Measurements from ENCODE around the gene CCDC17. TPM values are rescaled to one million over a fixed set of nuclear protein-coding genes. Genes with fewer than 3 reads are reported as not detected.

CCDC17 gene
- total and polyA plus RNA-seq, 7 donors: 0.69 to 2.1 (median 1.2) TPM

DNA sequence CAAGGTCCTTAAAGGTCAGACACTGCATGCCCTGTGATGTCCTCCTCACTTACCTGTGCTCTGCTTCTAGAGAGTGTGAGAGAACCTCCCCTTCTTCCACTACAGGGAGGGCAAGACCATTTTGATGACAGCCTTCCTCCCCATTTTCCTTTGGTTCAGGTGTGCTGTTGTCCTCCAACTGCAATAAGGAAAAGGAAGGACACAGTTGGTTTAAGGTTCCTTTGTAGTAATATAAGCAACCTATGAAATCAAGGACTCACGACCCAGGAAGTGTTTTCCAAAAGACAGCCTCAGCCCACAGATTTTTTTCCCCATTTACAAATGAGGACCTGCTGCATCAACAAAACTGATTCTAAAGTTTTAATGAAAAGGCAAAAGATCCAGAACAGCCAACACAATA is 6.6 kb upstream of the CCDC17 start:
- Histone ChIP-seq H3K36me3 (ENCODE audit: insufficient read depth in 1 of 2, low read depth in 1 of 2) (peaks cover 23 to 100% of the 10 kb centered on the region in 2 donors), H3K4me3 (no peak overlapping the region), H3K27me3 (ENCODE audit: insufficient read depth in 3 of 3, low read length in 2 of 3) (no peaks in the 10 kb centered on the region), H3K27ac (no peak overlapping the region), H3K4me1 (no peaks in the 10 kb centered on the region), H3K9me3 (no peaks in the 10 kb centered on the region)
- intact Hi-C loops (cut with DNase I): no loop called here
- DNase-seq (no peak), ATAC-seq (no peak)
- TF ChIP-seq, protein P1, sequence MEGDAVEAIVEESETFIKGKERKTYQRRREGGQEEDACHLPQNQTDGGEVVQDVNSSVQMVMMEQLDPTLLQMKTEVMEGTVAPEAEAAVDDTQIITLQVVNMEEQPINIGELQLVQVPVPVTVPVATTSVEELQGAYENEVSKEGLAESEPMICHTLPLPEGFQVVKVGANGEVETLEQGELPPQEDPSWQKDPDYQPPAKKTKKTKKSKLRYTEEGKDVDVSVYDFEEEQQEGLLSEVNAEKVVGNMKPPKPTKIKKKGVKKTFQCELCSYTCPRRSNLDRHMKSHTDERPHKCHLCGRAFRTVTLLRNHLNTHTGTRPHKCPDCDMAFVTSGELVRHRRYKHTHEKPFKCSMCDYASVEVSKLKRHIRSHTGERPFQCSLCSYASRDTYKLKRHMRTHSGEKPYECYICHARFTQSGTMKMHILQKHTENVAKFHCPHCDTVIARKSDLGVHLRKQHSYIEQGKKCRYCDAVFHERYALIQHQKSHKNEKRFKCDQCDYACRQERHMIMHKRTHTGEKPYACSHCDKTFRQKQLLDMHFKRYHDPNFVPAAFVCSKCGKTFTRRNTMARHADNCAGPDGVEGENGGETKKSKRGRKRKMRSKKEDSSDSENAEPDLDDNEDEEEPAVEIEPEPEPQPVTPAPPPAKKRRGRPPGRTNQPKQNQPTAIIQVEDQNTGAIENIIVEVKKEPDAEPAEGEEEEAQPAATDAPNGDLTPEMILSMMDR (IDR thresholded peaks at IDR 0.05): no peak
- 82 to 92% (median 84%) methylated on average over 1 of the region's 1 CpG for WGBS, 3 donors

DNA sequence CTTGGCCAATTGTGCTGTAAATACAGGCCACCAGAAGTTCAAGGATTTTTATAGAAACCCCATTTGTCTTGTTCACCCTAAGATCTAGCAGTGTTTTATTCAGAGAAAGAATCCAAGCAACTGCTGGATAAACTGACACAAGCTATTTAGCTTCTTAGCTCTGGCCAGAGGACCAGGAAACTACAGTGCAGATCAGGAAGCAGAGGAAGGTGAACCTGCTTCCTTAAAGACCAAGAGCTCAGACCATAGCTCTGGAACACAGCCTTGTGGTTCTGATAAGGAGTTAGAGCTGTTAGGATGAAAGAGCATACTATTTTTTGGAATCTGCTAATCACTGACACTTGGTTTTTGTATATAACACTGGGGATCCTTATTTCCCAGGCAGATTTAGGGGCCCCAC is 5.2 kb upstream of the CCDC17 start:
- DNase-seq (no peak), ATAC-seq (no peak)
- H3K4me3 ChIP-seq: no peak overlapping the region
- intact Hi-C loops (cut with DNase I): no loop called here
- H3K9me3 ChIP-seq: no peaks in the 10 kb centered on the region
- H3K27ac ChIP-seq: no peak overlapping the region
- peaks cover 19 to 89% of the 10 kb centered on the region in 2 donors for H3K36me3 ChIP-seq (ENCODE audit: insufficient read depth in 1 of 2, low read depth in 1 of 2)
- TF ChIP-seq, protein P1 (IDR thresholded peaks at IDR 0.05): no peak
- H3K4me1 ChIP-seq: no peaks in the 10 kb centered on the region
- H3K27me3 ChIP-seq (ENCODE audit: insufficient read depth in 3 of 3, low read length in 2 of 3): no peaks in the 10 kb centered on the region

DNA sequence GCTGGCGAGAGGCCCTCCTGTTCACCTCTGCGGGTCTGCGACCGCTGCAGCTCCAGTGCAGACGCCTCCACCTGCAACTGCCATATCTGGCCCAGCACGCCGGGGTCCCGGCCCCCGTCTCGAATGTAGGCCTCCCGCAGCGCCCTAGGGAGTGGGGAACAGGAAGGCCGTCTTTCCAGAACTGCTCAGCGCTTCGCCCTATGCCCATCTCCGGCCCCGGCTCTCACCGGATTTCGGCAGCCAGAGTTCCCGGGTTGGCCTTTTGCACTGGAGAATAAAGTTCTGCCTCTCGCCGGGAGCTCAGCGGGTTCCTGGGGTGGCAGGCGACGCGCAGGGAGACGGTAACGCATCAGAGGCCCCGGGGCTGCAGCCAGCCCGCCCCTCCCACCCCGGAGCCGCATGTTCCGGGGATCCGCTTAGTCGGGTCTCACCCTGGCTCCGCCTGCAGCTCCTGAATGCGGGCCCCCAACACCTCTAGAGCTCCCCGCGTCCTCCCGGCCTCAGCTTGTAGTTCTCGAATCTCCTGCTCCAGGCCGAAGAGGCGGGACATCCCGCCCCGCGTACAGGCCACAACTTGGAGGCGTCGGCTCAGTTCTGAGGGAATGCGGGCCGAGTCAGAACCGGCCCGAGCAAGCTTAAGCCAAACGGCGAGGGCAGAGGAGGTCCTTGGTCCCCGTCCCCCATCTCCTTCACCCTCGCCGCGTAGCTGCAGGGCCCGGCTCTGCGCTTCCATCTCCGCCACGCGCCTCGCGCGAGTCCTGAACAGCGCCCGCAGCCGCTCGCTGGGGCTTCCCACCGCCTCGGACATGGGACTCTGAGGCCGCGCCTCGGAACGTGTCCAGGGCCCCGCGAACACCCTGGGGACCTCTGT is 1.1 kb downstream of the CCDC17 start:
- no peaks in the 10 kb centered on the region for H3K27me3 ChIP-seq (ENCODE audit: insufficient read depth in 3 of 3, low read length in 2 of 3)
- peak overlapping the region; percentile 52 for H3K4me3 ChIP-seq
- ATAC-seq (peak; percentile 10 to 20 (median 14)), DNase-seq (peak in 1 of 2 donors; percentile 64)
- intact Hi-C loops (cut with DNase I): no loop called here
- H3K36me3 ChIP-seq (ENCODE audit: insufficient read depth in 1 of 2, low read depth in 1 of 2): peaks cover 2 to 55% of the 10 kb centered on the region in 2 donors
- TF ChIP-seq, protein P1 (IDR thresholded peaks at IDR 0.05): no peak
- H3K4me1 ChIP-seq: no peaks in the 10 kb centered on the region
- no peaks in the 10 kb centered on the region for H3K9me3 ChIP-seq
- WGBS, 3 donors: 49 to 55% (median 53%) methylated on average over 78 of the region's 78 CpGs
- no peak overlapping the region for H3K27ac ChIP-seq

DNA sequence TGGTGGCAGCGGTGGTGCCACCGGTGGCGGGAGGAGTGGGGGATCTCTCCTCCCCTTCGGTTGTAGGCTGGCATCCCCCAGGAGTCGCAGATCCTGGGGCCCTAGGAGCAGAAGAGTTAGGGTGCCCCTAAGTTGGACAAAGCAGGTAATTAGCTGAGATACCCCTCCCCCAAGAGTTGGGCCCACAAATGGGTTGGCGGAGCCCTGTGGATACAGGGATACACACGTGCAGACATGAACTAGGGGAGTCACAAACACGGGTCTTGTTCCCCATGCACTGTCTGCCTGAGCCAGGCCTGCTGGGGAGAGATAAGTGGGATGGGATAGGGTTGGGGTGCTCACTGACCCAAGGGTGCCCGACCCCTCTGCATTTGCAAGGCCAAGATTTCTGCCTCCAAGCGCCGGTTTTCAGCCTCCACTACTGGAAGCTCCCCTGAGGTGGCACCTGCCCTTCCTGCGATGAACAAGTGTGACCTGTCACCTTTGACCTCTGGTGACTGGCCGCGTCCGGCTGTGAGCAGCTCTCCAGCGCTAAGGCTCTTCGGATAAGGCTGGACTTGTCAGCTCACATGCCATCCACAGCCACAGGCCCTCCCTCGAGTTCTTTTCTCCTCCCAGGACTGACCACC is 1.8 kb downstream of the CCDC17 start:
- ATAC-seq (peak; percentile 5 to 19 (median 11)), DNase-seq (peak in 1 of 2 donors; percentile 54)
- Histone ChIP-seq H3K27me3 (ENCODE audit: insufficient read depth in 3 of 3, low read length in 2 of 3) (no peaks in the 10 kb centered on the region), H3K4me1 (no peaks in the 10 kb centered on the region), H3K36me3 (ENCODE audit: insufficient read depth in 1 of 2, low read depth in 1 of 2) (peaks cover 8 to 55% of the 10 kb centered on the region in 2 donors), H3K9me3 (no peaks in the 10 kb centered on the region), H3K27ac (peak overlapping the region; percentile 23), H3K4me3 (peak overlapping the region; percentile 52)
- TF ChIP-seq, protein P1 (IDR thresholded peaks at IDR 0.05): no peak
- intact Hi-C loops (cut with DNase I): no loop called here
- WGBS, 3 donors: 62 to 67% (median 64%) methylated on average over 18 of the region's 18 CpGs

All from psoas muscle (tissue), 8 donors.